HepG2 (cell line): Measurements from ENCODE around the gene ALPK3. TPM values are rescaled to one million over a fixed set of nuclear protein-coding genes. Genes with fewer than 3 reads are reported as not detected.
A peak's percentile ranks its signal among the peaks of the same experiment; 100 is the strongest.

ENCODE experiments used
- HMG20A ChIP-seq: IDR thresholded peaks from 2 replicates; pipeline ENCODE4 v1.6.1; 2016; ENCODE audit warnings: borderline replicate concordance
- KDM3A ChIP-seq: IDR thresholded peaks from 2 replicates; pipeline ENCODE4 v1.6.1; 2018; ENCODE audit warnings: low read depth, missing compliant biosample characterization
- KLF11 ChIP-seq: IDR thresholded peaks from 2 replicates; pipeline ENCODE4 v1.6.1; 2016; ENCODE audit warnings: missing compliant biosample characterization
- MED1 ChIP-seq: sonication (generic); formaldehyde crosslinking; IDR thresholded peaks from 2 replicates; pipeline ENCODE4 v1.4.0; 2020; ENCODE audit warnings: missing genetic modification reagents
- PHF5A ChIP-seq: IDR thresholded peaks from one replicate; pipeline ENCODE4 v1.6.1; 2018; ENCODE audit warnings: low read depth, missing genetic modification reagents; ENCODE audit not compliant: unreplicated experiment
- PPARG ChIP-seq: conservative IDR thresholded peaks from 2 replicates; pipeline ENCODE4 v1.6.1; 2016; ENCODE audit warnings: missing biosample characterization, missing genetic modification reagents
- RNF2 ChIP-seq: fragments of 450-650 bp; conservative IDR thresholded peaks from 2 replicates; pipeline ENCODE4 v1.6.1; 2016; ENCODE audit warnings: low read depth
- ZBTB1 ChIP-seq: sonication (generic); formaldehyde crosslinking; IDR thresholded peaks from 2 replicates; pipeline ENCODE4 v1.4.0; 2020; ENCODE audit warnings: missing genetic modification reagents, borderline replicate concordance
- ZIK1 ChIP-seq: sonication (generic); formaldehyde crosslinking; IDR thresholded peaks from 2 replicates; pipeline ENCODE4 v1.5.0; 2020; ENCODE audit warnings: mild to moderate bottlenecking, low read depth, missing genetic modification reagents, borderline replicate concordance
- ZNF180 ChIP-seq: sonication (generic); formaldehyde crosslinking; IDR thresholded peaks from 2 replicates; pipeline ENCODE4 v1.4.0; 2020; ENCODE audit warnings: low read depth, missing genetic modification reagents, borderline replicate concordance
- ZNF619 ChIP-seq: sonication (generic); formaldehyde crosslinking; IDR thresholded peaks from 2 replicates; pipeline ENCODE4 v1.4.0; 2020; ENCODE audit warnings: mild to moderate bottlenecking, missing genetic modification reagents
- ZNF883 ChIP-seq: sonication (generic); formaldehyde crosslinking; IDR thresholded peaks from 2 replicates; pipeline ENCODE4 v1.5.1; 2020; ENCODE audit warnings: mild to moderate bottlenecking, missing genetic modification reagents; ENCODE audit errors: not compliant biosample characterization
- polyA plus RNA-seq, 8 experiments: library from polyadenylated mRNA; depleted of rRNA in 3 of 8; stranded (reverse) in 7 of 8; unstranded in 1 of 8; fragments of >200 nt; fragmentation: Illumina TruSeq in 4 of 8; extraction: Trizol in 4 of 8; gene quantifications; 2 replicates each; pipeline versions ENCODE4 v1.2.1 to v1.2.3, GENCODE V29; 2011 to 2016; ENCODE audit warnings: low read depth in 4 of 8, missing spikeins in 1 of 8, mixed read lengths in 1 of 8; ENCODE audit not compliant: insufficient read depth in 1 of 8
- total RNA-seq, 5 experiments: library from RNA; depleted of rRNA; stranded (reverse); fragments of >200 nt; fragmentation: Illumina TruSeq; extraction: Trizol; gene quantifications; 2 replicates each; pipeline ENCODE4 v1.2.3, GENCODE V29; 2016; ENCODE audit warnings: low read depth in 1 of 5
- TF ChIP-seq, protein P1 (sequence below): sonication (generic); formaldehyde crosslinking; IDR thresholded peaks from 2 replicates; pipeline ENCODE4 v1.5.0; 2020; ENCODE audit warnings: mild to moderate bottlenecking, low read depth, missing genetic modification reagents, borderline replicate concordance
- TF ChIP-seq, protein P2 (sequence below): sonication (generic); formaldehyde crosslinking; IDR thresholded peaks from 2 replicates; pipeline ENCODE4 v1.4.0; 2020; ENCODE audit warnings: missing genetic modification reagents
- TF ChIP-seq, protein P3 (sequence below): sonication (generic); formaldehyde crosslinking; IDR thresholded peaks from 2 replicates; pipeline ENCODE4 v1.4.0; 2020; ENCODE audit warnings: missing genetic modification reagents, borderline replicate concordance
- TF ChIP-seq, protein P4 (sequence below): sonication (generic); formaldehyde crosslinking; IDR thresholded peaks from 2 replicates; pipeline ENCODE4 v1.5.0; 2020; ENCODE audit warnings: missing genetic modification reagents
- TF ChIP-seq, protein P5 (sequence below): sonication (generic); formaldehyde crosslinking; conservative IDR thresholded peaks from 2 replicates; pipeline ENCODE4 v1.8.0; 2022; ENCODE audit warnings: missing genetic modification reagents
- TF ChIP-seq, protein P6 (sequence below): sonication (generic); formaldehyde crosslinking; IDR thresholded peaks from 2 replicates; pipeline ENCODE4 v1.8.0; 2022; ENCODE audit warnings: mild to moderate bottlenecking, missing genetic modification reagents, borderline replicate concordance

Gene ALPK3
- total and polyA plus RNA-seq, 2 of the 13 experiments (the other 11 are each of a cell fraction or from before 2014, with no cell fraction given): 0.04 to 0.42 TPM

DNA sequence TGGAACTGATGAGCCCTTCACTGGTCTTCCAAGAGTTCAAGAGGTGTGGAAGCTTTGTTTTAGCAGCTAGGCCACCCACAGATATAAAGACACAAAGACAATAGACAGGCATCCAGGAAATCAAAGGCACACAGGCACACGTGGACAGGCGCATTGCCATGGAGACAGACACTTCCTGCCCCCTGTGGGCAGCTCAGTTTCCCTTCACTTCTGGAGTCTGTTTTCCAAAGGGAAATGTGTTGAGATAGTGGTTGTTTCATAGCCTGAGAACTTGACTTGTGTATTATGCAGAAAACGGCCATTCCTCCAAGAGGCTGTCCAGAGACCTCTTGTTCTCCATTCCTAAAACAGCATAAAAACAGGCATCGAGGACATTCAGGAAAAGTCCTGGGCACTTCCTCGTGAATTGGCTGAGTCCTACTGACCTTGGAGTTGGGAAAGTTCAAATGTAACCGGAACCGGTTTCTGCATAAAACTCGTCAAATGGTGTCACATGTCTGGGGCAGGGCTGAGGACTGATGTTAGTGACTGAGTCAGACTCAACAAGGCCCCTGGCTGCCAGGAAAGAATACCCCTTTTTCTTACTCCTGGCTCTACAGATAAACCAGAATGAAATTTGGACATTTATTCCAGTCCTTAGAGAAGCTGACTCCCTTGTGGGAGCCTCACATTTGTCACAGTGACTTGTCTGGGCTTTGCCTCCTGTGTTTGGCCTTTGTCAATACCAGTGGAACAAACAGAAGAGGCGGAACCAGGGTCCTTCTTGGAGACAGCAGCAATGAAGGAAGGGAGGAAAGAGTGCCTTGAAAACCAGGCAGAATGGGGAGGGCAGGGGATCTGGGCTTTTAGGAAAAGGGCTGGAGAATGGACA lies 1.3 kb downstream of the ALPK3 start (continued):
- no peak for TF ChIP-seq ZNF883
- TF ChIP-seq, protein P1, sequence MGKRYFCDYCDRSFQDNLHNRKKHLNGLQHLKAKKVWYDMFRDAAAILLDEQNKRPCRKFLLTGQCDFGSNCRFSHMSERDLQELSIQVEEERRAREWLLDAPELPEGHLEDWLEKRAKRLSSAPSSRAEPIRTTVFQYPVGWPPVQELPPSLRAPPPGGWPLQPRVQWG: no peak
- TF ChIP-seq HMG20A (CRISPR knock-in tag): no peak
- TF ChIP-seq, protein P2, sequence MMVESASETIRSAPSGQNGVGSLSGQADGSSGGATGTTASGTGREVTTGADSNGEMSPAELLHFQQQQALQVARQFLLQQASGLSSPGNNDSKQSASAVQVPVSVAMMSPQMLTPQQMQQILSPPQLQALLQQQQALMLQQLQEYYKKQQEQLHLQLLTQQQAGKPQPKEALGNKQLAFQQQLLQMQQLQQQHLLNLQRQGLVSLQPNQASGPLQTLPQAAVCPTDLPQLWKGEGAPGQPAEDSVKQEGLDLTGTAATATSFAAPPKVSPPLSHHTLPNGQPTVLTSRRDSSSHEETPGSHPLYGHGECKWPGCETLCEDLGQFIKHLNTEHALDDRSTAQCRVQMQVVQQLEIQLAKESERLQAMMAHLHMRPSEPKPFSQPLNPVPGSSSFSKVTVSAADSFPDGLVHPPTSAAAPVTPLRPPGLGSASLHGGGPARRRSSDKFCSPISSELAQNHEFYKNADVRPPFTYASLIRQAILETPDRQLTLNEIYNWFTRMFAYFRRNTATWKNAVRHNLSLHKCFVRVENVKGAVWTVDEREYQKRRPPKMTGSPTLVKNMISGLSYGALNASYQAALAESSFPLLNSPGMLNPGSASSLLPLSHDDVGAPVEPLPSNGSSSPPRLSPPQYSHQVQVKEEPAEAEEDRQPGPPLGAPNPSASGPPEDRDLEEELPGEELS (CRISPR knock-in tag): peak; percentile 20; the same call in 1 of the 2 replicates
- TF ChIP-seq, protein P3, sequence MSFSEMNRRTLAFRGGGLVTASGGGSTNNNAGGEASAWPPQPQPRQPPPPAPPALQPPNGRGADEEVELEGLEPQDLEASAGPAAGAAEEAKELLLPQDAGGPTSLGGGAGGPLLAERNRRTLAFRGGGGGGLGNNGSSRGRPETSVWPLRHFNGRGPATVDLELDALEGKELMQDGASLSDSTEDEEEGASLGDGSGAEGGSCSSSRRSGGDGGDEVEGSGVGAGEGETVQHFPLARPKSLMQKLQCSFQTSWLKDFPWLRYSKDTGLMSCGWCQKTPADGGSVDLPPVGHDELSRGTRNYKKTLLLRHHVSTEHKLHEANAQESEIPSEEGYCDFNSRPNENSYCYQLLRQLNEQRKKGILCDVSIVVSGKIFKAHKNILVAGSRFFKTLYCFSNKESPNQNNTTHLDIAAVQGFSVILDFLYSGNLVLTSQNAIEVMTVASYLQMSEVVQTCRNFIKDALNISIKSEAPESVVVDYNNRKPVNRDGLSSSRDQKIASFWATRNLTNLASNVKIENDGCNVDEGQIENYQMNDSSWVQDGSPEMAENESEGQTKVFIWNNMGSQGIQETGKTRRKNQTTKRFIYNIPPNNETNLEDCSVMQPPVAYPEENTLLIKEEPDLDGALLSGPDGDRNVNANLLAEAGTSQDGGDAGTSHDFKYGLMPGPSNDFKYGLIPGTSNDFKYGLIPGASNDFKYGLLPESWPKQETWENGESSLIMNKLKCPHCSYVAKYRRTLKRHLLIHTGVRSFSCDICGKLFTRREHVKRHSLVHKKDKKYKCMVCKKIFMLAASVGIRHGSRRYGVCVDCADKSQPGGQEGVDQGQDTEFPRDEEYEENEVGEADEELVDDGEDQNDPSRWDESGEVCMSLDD (CRISPR knock-in tag): no peak
- TF ChIP-seq ZNF619: no peak
- TF ChIP-seq, protein P4, sequence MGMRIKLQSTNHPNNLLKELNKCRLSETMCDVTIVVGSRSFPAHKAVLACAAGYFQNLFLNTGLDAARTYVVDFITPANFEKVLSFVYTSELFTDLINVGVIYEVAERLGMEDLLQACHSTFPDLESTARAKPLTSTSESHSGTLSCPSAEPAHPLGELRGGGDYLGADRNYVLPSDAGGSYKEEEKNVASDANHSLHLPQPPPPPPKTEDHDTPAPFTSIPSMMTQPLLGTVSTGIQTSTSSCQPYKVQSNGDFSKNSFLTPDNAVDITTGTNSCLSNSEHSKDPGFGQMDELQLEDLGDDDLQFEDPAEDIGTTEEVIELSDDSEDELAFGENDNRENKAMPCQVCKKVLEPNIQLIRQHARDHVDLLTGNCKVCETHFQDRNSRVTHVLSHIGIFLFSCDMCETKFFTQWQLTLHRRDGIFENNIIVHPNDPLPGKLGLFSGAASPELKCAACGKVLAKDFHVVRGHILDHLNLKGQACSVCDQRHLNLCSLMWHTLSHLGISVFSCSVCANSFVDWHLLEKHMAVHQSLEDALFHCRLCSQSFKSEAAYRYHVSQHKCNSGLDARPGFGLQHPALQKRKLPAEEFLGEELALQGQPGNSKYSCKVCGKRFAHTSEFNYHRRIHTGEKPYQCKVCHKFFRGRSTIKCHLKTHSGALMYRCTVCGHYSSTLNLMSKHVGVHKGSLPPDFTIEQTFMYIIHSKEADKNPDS: no peak
- no peak for TF ChIP-seq KLF11 (CRISPR knock-in tag)
- TF ChIP-seq MED1: 0 out of 2 replicates have a peak, but pooled peaks have one; percentile 46
- no peak; the same call in 1 of the 2 replicates for TF ChIP-seq PPARG (CRISPR knock-in tag)
- TF ChIP-seq ZIK1 (CRISPR knock-in tag): no peak
- no peak for TF ChIP-seq ZNF180
- no peak for TF ChIP-seq ZBTB1 (CRISPR knock-in tag)
- TF ChIP-seq, protein P5, sequence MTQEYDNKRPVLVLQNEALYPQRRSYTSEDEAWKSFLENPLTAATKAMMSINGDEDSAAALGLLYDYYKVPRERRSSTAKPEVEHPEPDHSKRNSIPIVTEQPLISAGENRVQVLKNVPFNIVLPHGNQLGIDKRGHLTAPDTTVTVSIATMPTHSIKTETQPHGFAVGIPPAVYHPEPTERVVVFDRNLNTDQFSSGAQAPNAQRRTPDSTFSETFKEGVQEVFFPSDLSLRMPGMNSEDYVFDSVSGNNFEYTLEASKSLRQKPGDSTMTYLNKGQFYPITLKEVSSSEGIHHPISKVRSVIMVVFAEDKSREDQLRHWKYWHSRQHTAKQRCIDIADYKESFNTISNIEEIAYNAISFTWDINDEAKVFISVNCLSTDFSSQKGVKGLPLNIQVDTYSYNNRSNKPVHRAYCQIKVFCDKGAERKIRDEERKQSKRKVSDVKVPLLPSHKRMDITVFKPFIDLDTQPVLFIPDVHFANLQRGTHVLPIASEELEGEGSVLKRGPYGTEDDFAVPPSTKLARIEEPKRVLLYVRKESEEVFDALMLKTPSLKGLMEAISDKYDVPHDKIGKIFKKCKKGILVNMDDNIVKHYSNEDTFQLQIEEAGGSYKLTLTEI (CRISPR knock-in tag): no peak
- no peak for TF ChIP-seq KDM3A (CRISPR knock-in tag)
- TF ChIP-seq RNF2: no peak
- TF ChIP-seq PHF5A (CRISPR knock-in tag): no peak
- TF ChIP-seq, protein P6, sequence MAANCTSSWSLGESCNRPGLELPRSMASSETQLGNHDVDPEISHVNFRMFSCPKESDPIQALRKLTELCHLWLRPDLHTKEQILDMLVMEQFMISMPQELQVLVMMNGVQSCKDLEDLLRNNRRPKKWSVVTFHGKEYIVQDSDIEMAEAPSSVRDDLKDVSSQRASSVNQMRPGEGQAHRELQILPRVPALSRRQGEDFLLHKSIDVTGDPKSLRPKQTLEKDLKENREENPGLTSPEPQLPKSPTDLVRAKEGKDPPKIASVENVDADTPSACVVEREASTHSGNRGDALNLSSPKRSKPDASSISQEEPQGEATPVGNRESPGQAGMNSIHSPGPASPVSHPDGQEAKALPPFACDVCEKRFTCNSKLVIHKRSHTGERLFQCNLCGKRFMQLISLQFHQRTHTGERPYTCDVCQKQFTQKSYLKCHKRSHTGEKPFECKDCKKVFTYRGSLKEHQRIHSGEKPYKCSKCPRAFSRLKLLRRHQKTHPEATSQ (CRISPR knock-in tag): no peak
